Stimulated activated CD4-positive, alpha-beta T cell treated with anti-CD3 and anti-CD28 coated beads, TNF-alpha, amount 100 ng/mL, for 4 hours (primary cell): ENCODE data around the gene SYCP1.
"Not testable (repeated sequence)": the region's sequence is repeated elsewhere in the genome, so short reads cannot be mapped to it uniquely, and the experiment has no call there.

Source experiments
- DNase-seq, 3 experiments: peaks; one replicate each; pipeline ENCODE4 v3.0.0-alpha.2; 2020; ENCODE audit warnings: low read depth in 3 of 3

SYCP1 gene, protein sequence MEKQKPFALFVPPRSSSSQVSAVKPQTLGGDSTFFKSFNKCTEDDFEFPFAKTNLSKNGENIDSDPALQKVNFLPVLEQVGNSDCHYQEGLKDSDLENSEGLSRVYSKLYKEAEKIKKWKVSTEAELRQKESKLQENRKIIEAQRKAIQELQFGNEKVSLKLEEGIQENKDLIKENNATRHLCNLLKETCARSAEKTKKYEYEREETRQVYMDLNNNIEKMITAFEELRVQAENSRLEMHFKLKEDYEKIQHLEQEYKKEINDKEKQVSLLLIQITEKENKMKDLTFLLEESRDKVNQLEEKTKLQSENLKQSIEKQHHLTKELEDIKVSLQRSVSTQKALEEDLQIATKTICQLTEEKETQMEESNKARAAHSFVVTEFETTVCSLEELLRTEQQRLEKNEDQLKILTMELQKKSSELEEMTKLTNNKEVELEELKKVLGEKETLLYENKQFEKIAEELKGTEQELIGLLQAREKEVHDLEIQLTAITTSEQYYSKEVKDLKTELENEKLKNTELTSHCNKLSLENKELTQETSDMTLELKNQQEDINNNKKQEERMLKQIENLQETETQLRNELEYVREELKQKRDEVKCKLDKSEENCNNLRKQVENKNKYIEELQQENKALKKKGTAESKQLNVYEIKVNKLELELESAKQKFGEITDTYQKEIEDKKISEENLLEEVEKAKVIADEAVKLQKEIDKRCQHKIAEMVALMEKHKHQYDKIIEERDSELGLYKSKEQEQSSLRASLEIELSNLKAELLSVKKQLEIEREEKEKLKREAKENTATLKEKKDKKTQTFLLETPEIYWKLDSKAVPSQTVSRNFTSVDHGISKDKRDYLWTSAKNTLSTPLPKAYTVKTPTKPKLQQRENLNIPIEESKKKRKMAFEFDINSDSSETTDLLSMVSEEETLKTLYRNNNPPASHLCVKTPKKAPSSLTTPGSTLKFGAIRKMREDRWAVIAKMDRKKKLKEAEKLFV

GRCh38 chr1:114854693-114855320, at the start of gene SYCP1:
Gene SYCP1, plus strand, starts transcription at chr1:114854863. Its CDS starts 602 bp downstream, at chr1:114855465.
- DNase-seq = no peak

DNA sequence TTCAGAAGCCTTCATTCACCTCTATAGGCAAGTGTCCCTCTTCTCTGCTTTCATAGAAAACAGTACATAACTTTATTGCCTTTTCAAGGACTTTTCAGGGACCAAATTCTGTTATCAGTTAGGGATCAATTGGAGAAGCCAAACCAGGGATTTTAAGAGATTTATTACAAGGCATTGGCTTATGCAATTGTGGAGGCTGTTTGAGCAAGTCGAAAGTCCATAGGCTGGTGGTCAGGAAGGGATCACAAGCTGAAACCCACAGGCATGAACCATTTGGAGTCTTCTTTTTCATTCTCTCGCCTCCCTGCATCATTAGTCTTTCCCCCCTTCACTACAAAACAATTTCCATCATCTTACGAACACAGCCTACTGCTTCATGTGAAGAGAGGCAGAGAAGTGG, 34.8 kb upstream of the SYCP1 start:
- DNase-seq = no peak

DNA sequence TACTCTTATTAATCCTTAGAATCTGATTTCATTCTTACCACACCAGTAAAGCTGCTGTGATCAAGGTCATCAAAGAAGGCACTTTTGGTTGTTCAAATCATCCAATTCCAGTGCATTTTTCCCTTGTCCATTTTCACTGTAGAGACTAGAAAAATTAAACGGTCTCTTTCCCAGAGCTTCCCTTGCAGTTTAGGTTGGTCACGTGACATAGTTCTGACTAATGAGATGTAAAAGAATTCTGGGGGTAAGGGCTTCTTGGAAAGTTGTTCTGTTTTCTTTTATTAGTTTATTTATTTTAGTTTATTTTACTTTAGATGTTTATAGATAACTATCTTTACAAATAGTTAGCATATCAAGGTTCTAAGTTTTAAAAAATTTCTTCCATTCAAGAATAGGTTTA, 34.3 kb upstream of the SYCP1 start:
- DNase-seq = no peak

- no peak for DNase-seq
These were observed 32.7 kb upstream of the SYCP1 start for GRCh38 chr1:114821978-114822377.

- DNase-seq = no peak
These were observed 26.4 kb upstream of the SYCP1 start for GRCh38 chr1:114828251-114828650.

DNA sequence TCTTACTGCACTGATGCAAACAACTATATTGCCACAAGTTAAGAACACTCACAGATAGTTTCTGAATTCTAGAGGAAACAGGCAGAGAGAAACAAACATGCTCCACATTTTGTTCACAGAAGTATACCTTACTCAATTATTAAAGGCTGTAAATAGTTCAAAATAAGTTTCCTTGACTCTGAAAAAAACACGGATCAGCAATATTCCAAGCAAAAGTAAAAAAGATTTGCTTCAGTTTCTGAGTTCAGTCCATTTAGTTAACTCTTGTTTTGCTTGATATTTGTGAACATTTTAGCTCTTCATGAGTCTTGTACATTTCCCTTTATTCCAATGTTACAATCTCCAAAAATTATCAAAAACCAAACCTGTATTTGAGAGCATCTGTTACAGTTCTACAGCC, 24.6 kb upstream of the SYCP1 start:
- DNase-seq = not testable (repeated sequence)

GRCh38 chr1:114831276-114831994, 23.2 kb upstream of the SYCP1 start:
- no peak for DNase-seq

DNA sequence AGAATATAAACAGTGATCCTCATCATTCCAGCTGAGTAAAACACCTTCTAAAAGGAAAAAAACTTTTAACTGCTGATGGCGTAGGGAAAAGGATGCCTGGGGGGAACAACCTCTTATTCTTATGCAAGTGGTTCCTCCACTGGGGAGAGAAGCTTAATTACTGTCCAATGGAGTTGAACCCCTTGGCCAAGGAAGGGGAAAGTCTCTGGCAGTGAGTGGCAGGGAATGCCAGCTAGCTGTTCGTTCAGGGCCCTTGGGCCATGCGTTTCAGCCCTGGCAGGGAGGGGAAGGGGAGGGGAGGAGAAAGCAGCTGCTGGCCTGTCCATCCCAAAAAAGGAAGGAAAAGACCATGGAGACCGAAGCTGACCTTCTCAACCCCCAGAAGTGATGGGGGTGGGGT, 22.6 kb upstream of the SYCP1 start:
- DNase-seq = no peak

GRCh38 chr1:114833421-114833820, 21.2 kb upstream of the SYCP1 start:
- no peak for DNase-seq

DNA sequence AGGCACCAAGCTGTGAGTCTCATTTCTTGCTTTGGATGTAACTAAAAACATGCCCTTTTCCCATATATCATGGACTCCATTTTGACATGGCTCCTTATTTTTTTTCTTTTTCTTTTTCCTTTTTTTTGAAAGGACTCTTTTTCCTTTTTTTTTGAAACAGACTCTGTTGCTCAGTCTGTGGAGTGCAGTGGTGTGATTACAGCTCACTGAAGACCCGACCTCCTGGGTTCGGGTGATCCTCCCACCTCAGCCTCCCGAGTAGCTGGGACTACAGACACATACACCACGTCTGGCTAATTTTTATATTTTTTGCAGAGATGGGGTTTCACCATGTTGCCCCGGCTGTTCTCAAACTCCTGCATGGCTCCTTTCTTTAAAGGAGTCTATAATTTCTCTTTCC, 10.4 kb upstream of the SYCP1 start:
- DNase-seq = no peak

DNA sequence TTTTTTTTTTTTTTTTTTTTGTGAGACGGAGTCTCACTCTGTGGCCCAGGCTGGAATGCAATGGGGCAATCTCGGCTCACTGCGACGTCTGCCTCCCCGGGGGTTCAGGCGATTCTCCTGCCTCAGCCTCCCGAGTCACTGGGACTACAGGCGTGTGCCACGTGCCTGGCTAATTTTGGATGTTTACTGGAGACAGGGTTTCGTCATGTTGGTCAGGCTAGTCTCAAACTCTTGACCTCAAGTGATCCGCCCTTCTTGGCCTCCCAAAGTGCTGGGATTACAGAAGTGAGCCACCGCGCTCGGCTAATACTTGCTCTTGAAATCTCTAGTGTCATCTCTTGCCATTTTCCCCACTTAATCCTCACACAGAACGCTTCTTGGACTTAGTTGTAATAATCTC, 1.1 kb upstream of the SYCP1 start:
- DNase-seq = no peak

GRCh38 chr1:114861384-114861783, 6.7 kb downstream of the SYCP1 start:
- DNase-seq = no peak

- DNase-seq = no peak
These were observed 37.7 kb downstream of the SYCP1 start for GRCh38 chr1:114892194-114892918.

DNA sequence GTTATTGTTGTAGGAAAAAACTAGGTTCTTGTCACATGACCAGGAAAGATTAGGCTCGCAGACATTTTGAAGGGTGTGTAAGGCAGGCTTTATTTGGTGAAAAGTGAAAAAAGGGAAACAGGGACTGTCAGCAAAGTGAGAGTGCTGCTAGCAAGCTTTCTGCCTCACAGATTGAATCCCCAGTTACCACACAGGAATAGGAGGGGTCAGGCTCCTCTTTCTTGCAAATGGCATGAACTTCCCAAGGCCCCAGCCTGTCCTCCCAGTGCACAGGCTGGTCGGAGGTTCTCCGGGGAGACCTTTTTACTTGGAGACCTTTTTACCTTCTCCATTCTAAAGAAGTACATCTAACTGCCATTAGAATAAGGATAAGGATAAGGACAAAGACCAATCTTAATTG, 42.1 kb downstream of the SYCP1 start:
- no peak for DNase-seq

DNA sequence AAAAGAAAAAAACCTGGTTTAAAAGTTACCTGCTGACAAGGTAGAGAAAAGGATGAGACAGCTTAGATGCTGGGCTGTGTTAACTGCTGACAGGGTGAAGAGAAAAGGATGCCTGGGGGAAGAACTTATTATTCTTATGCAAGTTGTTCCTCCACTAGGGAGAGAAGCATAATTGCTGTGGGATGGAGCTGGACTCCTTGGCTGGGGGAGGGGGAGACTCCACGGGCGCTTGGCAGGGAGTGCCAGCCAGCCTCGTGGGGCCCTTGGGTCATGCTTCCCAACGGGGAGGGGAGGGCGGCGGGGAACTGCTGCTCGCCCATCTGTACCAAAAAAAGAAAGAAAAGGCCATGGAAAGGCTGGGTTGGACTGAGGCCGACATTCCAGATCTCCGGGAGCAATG, 47.2 kb downstream of the SYCP1 start:
- DNase-seq = no peak

GRCh38 chr1:114902343-114902742, 47.7 kb downstream of the SYCP1 start:
- DNase-seq = no peak

DNA sequence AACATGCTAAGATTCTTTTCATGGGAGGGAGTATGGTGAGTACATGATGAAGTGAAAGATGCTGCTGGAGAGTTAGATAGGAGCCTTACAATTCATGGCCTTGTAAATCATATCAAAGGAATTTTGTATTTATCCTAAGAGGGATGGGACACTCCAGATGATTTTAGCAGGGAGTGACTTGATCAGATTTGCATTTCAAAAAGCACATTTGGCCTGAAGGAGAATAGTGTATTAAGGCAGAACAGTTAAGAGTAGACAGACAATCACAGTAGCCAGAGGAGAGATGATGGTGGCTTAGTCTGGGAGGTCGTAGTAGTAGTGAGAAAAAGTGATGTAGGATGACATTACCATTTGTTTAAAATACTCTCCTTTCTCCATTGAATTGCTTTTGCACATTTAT, 48.8 kb downstream of the SYCP1 start:
- no peak for DNase-seq

- not testable (repeated sequence) for DNase-seq
These were observed 61.1 kb downstream of the SYCP1 start for GRCh38 chr1:114915720-114916119.

GRCh38 chr1:114926607-114927006, 71.9 kb downstream of the SYCP1 start:
- DNase-seq = no peak

DNA sequence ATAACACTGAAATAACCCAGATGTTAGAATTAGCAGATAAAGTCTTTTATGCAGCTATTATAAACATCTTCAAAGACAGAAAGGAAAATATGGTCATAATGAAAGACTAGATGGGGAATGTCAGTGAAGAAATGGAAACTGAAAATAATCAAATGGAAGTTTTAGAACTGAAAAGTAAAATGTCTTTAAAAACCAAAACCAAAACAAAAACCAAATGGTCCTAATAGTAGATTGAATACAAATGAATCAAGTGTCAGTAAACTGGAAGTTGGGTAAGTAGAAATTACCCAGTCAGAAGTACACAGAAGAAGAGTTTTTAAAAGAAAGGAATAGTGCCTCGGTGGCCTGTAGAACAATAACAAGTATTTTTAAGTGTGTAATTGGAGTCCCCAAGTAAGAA, 72.7 kb downstream of the SYCP1 start:
- no peak for DNase-seq

GRCh38 chr1:114956570-114956969, 101.9 kb downstream of the SYCP1 start:
- DNase-seq = no peak
